NCI-H128 (cell line): ENCODE measurements around the gene ARL10.
A peak's percentile ranks its signal among the peaks of the same experiment; 100 is the strongest.

Source experiments
- DNase-seq: peaks from one replicate; lab custom pipeline; 2025; ENCODE audit not compliant: unreplicated experiment; lab: John Stamatoyannopoulos, UW

ARL10 gene

DNA sequence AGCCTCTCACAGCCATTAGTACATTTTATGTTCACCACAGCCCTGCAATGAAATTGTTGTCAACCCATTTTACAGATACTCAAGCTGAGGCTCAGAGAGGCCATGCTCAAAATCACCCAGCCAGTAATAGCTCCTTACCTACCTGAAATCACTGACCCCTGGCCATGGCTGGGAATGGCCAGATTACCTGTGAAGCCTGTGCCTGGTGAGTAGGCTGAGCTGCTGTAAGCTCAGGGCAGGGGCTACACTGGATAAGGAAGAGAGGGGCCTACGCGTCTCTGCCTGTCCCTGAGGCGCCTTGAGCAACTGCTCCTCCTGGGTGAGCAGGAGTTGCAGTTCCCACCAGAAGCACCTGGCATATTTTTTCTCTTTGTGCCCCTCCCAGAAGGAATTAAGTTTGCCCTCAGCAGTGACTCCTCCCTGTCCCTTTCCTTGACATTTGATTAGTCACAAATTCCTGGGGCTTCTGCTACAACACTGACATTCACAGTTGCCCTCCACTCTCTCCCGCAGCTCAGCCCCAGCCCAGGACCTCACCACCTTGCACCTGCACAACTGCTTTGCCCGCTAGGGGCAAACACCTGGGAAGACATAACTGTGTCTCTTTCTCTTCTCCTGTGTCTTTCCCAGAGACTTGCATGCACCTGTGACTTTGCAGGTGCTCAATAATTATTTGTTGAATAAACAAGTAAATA, 45.3 kb downstream of the ARL10 start:
- no peak for DNase-seq

DNA sequence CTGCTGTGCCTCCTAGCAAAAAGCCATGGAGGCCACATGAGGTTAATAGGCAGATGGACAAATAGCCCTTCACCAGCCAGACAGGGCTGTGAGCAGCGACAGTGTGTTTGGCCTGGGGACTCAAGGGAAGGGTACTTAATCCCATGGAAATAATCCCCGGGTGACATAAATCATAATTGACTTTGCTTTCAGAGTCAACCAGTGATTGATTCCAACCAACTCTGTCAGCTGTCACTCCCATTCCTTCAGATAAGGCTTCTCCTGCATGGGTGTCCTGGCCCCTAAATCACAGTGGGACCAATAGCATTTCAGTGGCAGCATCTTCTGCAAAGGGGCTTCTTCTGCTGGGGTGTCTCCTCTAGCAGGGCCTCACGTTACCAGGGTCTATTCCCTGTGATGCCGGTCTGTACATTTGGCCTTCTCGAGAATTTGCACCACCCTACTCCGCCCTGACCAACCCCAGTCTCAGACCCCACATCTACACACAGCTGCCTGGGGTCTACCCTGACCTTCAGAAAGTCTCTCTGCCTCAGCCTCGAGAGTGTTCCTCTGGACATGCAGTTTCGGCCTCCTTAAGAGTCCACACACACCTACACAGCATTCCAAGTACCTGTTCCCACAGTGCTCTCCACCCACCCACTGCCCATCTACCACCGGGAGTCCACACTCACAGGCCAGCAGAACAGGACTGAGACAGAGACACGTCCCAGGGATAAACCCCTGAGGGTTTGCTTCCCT, 47.4 kb downstream of the ARL10 start:
- no peak for DNase-seq

DNA sequence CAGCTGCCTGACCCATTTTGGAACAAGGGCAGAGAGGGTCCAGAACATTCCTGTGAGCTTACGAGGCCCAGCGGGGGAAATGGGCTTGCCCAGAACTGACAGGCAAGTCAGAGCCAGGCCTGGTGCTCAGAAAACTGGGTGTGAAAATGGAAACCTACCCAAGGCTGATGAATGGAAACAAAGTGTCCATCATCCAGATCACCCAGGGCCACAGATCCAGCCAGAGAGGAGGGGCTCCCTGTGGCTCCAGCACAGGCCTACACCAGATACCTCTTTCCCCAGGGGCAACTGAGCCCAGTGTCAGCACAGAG, 47.9 kb downstream of the ARL10 start:
- no peak for DNase-seq

DNA sequence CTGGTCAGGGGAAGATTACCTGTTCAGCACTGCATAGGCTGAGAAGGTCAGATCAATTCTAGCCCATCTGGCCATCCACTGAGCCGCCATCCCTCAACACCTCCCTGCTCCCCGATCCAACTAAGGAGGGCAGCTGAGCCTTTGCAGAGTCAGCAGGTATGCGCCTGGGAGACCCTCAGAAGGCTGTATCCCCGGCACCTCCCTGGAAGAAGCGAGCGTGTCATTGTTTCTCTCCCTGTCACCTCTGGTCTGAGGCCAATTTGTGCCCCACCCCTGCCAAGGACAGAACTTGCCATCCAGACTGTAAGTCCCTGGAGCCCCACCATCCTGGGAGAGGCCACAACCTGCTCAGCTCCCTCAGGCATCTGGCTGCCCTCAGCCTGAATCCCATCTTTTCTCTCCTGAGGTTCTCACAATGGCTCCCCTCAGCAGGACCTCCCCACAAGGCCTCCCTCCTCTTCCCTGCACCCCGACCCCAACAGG, 48.5 kb downstream of the ARL10 start:
- DNase-seq, result no peak

DNA sequence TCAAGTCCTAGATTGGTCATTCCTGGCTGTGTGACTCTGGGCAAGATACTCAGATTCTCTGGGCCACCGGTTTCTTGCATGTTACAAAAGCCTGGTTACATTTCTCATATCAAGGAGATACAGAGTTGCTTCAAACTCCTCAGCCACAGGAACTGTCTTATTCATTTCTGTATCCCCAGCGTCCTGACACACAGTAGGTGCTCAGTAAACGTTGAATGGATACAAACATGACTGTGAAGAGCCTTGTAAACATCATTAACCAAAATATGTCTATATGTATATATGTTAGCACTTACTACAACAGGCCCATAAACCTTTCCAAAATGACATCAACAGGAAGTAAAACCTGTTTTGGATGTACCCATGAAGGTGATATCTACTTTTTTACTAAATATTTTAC, 49.4 kb downstream of the ARL10 start:
- no peak for DNase-seq

DNA sequence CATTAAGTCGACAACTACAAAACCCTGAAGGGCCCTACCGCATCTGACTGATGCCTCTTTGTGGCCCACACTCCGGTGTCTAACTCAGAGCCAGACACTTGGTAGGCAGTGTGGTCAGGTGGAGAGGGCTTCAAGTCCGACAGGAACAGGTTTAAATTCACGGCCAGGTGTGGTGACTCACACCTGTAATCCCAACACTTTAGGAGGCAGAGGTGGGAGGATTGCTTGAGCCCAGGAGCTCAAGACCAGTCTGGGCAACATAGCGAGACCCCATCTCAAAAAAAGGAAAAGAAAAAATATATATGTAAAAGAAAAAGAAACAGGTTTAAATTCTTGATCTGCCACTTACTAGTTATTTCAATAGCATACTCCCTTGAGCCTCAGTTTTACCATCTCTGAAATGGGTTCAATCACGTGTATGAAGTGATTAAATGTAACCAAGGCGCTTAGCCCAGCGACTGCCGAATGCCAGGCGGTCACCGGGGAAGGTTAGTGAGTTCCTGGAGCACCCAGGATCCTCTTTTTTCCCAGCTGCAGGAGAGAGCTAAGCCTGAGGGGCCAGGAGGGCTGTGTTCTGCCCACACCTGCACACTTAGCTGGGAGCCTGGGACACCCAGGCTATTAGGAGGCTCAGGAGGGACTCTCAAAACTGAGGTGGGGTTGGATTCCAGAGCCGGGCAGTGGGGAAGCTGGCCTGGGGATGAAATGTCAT, 50.1 kb downstream of the ARL10 start:
- DNase-seq, result no peak

DNA sequence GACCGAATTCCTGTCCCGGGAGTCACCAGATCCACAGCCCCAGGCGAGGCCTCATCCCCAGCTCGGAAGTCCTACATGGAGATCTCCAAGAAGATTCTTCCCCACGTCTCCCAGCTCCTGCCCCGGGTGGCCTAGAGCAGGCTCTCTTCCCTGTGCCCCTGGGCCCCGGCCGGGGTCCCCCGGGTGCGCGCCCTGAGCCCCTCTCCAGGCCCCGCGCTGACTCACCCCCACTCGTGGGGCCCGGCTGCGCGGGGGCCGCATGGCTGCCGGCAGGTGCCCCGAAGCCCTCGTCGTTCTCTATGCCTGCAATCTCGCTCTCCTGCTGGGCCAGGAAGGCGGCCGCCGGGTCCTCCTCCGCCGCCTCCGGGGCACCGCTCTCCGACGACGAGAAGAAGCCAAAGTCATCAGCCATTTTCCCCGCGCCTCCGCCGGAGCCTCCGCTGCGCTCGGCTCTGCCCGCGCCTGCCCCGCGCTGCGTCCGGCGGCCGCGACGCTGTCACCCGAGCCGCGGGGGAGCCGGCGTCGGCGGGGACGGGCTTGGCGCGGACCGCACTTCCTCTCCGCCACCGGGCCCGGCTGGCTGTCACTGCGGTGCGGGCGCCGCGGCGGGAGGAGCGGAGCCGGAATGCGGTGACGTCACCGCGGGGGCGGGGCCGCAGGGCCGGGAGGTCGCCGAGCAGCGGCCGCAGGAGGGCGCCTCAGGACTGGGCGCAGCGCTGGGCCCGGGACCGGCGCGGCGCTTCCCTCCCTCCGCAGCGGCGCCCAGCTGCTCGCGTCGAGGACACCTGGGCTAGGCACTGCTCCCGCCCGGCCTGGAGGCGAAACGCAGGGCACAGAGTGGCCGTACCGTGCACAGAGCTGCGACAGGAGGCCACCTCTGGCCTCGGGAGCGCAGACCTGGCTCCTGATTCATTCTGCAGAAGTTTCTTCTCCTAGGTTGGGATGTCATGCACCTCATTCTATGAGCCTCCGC, 51.0 kb downstream of the ARL10 start, which contains the start of gene CLTB:
Gene CLTB, minus strand, starts transcription at position 588 of the 973 bp plus-strand sequence. Its CDS starts 176 bp downstream, at position 412.
- peak; percentile 22 for DNase-seq

DNA sequence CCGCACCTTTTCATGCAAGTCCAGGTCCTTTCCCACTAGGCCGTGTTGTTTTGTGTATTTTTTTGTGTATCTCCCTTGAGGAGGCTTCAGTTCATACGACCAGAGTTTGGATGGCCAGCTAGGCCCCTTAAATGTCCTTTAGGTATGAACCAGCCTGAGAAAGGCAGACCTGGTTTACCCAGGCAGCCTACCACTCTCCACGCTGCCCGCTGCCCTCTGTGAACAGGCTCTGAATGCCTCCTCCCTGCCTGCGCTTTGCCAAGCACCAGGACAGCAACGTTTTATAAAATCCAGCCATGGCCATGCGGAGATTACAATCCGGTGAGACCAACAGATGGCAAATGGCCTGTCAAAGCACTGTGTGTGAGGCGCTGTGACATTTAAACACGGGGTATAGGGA, 51.7 kb downstream of the ARL10 start:
- DNase-seq, result no peak

DNA sequence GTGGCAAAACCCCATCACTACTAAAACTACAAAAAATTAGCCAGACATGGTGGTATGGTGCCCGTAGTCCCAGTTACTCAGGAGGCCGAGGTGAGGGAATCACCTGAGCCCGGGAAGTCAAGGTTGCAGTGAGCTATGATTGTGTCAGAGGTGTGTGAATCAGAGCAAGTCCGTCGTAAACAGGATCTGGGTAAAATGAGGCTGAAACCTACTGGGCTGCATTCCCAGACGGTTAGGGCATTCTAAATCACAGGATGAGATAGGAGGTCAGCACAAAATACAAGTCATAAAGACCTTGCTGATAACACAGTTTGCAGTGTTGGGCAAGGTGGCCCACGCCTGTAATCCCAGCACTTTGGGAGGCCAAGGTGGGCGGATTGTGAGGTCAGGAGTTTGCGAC, 53.0 kb downstream of the ARL10 start:
- no peak for DNase-seq

DNA sequence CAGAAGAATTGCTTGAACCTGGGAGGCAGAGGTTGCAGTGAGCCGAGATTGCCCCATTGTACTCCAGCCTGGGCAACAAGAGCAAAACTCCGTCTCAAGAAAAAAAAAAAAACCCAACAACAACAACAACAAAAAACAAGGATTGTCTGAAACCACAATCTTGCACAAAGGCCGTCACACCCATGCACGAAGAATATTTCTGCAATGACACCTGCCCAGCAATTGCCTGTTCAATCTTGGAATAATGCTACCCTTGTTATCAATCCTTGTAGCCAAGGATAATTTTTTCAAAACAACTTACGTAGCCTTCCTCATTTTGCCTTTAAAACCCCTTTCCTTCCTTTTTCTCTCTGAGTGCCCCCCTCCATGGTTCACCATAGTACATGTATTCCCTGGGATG, 54.8 kb downstream of the ARL10 start:
- no peak for DNase-seq

DNA sequence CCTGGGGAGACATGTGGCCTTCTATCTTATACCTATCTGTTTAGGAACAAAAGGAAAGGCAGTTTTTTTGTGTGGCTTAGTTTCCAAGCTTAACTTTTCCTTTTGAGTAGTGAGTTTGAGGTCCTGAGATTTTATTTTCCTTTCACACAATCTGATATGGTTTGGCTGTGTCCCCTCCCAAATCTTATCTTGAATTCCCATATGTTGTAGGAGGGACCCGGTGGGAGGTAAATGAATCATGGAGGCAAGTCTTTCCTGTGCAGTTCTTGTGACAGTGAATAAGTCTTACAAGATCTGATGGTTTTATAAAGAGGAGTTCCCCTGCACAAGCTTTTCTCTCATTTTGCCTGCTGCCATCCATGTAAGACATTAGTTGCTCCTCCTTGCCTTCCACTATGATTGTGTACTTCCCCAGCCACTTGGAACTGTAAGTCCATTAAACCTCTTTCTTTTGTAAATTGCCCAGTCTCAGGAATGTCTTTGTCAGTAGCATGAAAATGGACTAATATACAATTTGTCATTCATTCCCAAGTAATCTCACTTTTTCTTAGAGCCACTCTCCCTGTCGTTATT, 55.8 kb downstream of the ARL10 start:
- DNase-seq, result no peak

DNA sequence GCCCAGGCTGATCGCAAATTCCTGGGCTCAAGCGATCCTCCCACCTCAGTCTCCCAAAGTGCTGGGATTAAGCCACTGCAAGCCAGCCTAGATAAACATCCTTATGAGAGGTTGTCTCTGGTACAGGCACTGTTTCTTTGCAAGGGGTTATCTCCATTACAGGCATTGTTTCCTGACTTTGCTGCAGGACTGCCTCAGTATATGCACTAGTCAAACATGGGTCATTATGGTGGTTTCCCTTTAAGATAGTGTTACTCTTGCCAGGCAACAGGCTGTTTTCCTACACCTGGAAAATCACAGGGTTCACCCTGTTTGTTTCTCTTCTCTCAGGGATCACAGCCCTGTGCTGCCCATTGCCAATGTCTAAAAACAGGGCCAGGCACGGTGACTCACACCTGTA, 58.9 kb downstream of the ARL10 start:
- no peak for DNase-seq

DNA sequence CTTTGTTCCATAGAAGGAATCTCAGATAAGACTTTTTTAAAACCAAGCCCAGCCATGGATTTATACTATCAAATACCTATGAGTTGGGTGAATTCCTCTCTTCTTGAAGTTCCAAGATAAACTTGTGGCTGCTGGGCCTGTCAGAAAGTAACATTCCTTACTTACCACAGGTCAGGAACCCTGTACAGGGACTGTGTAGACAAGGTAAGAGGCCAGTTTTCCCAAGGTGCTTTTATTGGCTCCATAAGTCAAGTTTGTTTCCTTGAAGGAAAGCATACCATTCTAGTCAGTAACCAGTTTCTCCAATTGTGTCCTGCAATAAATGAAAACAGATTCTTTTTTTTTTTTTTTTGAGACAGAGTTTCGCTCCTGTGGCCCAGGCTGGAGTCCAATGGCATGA, 59.9 kb downstream of the ARL10 start:
- DNase-seq, result no peak

DNA sequence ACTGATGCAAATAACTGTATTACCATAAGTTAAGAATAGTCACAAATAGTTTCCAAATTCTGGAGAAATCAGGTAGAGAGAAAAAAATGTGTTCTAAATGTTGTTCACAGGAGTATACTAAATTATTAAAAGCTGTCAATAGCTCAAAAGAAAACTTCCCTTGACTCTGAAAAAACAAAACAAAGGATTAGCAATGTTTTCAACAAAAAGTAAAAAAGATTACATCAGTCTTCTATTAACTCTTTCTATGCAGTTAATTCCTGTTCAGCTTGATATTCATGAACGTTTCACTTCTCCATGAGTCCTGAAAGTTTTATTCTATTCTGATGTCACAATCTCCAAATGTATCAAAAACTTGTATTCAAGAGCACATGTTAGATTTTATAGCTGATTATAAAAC, 60.5 kb downstream of the ARL10 start:
- DNase-seq, result no peak

DNA sequence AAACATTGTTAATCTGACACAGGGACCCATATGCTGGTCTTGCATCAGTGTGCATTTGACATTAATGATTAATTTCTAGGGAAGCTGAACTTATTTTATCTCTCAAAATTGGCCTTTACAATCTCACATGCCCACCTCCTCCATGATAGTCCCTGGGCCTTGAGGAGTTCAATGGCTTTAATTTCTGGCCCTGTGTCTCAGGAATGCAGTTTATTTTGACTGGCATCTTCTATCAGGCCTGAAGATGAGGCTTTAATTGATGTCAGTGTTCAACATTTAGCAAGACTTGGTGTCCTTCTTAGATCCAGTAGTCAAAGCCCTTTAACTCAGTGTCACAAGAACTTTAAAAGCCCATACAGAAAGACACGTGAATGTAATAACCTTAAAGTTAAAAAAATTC, 61.6 kb downstream of the ARL10 start:
- DNase-seq, result no peak

DNA sequence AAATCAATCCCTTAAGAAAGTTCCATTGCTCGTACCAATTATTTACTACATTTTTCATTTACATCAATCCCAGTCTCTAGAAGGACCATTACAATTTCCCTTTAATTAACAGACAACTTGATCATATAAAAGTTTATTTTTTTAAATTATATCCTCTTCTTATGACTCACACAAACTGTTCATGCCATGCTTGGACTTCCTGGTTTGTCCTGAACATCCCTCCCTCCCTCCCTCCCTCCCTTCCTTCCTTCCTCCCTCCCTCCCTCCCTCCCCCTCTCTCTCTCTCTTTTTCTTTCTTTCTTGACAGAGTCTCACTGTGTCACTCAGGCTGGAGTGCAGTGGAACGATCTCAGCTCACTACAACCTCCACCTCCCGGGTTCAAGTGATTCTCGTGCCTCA, 62.7 kb downstream of the ARL10 start:
- DNase-seq, result no peak

DNA sequence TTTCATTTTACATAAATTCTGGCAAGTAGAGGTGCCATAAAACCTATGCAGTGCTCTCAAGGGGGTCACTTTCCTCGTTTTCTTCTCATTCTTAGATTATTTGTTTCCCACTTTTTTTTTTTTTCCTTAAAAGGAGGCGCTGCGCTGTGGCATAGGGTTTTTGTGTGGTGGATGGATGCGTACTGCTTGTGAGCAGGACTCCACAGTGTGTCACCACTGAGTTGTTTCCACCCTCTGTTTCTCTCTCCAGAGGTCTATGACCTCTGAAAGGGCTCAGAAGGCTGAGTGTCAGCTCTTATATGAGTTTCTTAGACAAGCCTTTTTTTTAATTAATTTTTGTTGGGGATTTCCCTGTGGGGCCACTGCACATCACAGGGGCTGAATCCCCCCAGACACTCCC, 64.7 kb downstream of the ARL10 start:
- no peak for DNase-seq
